H9 (cell line): ENCODE data around the gene RMC1. TPM values are rescaled to one million over a fixed set of nuclear protein-coding genes. Genes with fewer than 3 reads are reported as not detected.

Source experiments
- DNase-seq: peaks from one replicate; pipeline ENCODE4 v3.0.0-alpha.2; 2017
- H2AFZ ChIP-seq: one replicate; pipeline ENCODE4 v1.6.1; 2013; ENCODE audit warnings: mild to moderate bottlenecking, low read length, control low read depth, moderate library complexity
- H2AK5ac ChIP-seq: 2 replicates; pipeline ENCODE4 v1.6.1; 2013; ENCODE audit warnings: low read length, control low read depth, mixed read lengths; ENCODE audit not compliant: insufficient read length
- H2BK120ac ChIP-seq: one replicate; pipeline ENCODE4 v1.6.1; 2013; ENCODE audit warnings: low read depth, mild to moderate bottlenecking, low read length, control low read depth, inconsistent platforms; ENCODE audit not compliant: poor library complexity, severe bottlenecking
- H2BK12ac ChIP-seq: 2 replicates; pipeline ENCODE4 v1.6.1; 2013; ENCODE audit warnings: low read length, control low read depth, mixed read lengths, low read depth; ENCODE audit not compliant: insufficient read length
- H2BK15ac ChIP-seq: 2 replicates; pipeline ENCODE4 v1.6.1; 2013; ENCODE audit warnings: low read depth, low read length, control low read depth
- H2BK20ac ChIP-seq: one replicate; pipeline ENCODE4 v1.6.1; 2013; ENCODE audit warnings: low read depth, mild to moderate bottlenecking, low read length, control low read depth, inconsistent platforms; ENCODE audit not compliant: poor library complexity, severe bottlenecking
- H2BK5ac ChIP-seq: 2 replicates; pipeline ENCODE4 v1.6.1; 2013; ENCODE audit warnings: low read length, control low read depth, mixed read lengths; ENCODE audit not compliant: insufficient read length
- H3K14ac ChIP-seq: 2 replicates; pipeline ENCODE4 v1.6.1; 2013; ENCODE audit warnings: low read length, control low read depth; ENCODE audit not compliant: insufficient read depth
- H3K18ac ChIP-seq: 2 replicates; pipeline ENCODE4 v1.6.1; 2013; ENCODE audit warnings: low read depth, mild to moderate bottlenecking, mixed read lengths, low read length, control low read depth; ENCODE audit not compliant: insufficient read length
- H3K23ac ChIP-seq: 2 replicates; pipeline ENCODE4 v1.6.1; 2013; ENCODE audit warnings: low read length, control low read depth, mixed read lengths, low read depth; ENCODE audit not compliant: insufficient read length
- H3K23me2 ChIP-seq: 2 replicates; pipeline ENCODE4 v1.6.1; 2013; ENCODE audit warnings: low read depth, mild to moderate bottlenecking, mixed read lengths, low read length, control low read depth; ENCODE audit not compliant: insufficient read length, poor library complexity, severe bottlenecking
- H3K27ac ChIP-seq: 2 replicates; pipeline ENCODE4 v1.5.1; 2013; ENCODE audit warnings: low read length, control low read depth, mixed read lengths, low read depth; ENCODE audit not compliant: insufficient read length
- H3K27me3 ChIP-seq: 2 replicates; pipeline ENCODE4 v1.6.1; 2013; ENCODE audit warnings: low read length, control low read depth, inconsistent platforms; ENCODE audit not compliant: insufficient read depth
- H3K4ac ChIP-seq: 2 replicates; pipeline ENCODE4 v1.6.1; 2013; ENCODE audit warnings: low read depth, mild to moderate bottlenecking, control low read depth, inconsistent platforms, low read length, moderate library complexity
- H3K4me1 ChIP-seq: 2 replicates; pipeline ENCODE4 v1.6.1; 2013; ENCODE audit warnings: low read length, control low read depth, inconsistent platforms; ENCODE audit not compliant: insufficient read depth
- H3K4me2 ChIP-seq: 2 replicates; pipeline ENCODE4 v1.6.1; 2013; ENCODE audit warnings: low read length, control low read depth, mixed read lengths; ENCODE audit not compliant: insufficient read length, insufficient read depth
- H3K56ac ChIP-seq: 2 replicates; pipeline ENCODE4 v1.6.1; 2013; ENCODE audit warnings: low read depth, mild to moderate bottlenecking, mixed read lengths, low read length, control low read depth; ENCODE audit not compliant: insufficient read length
- H3K79me1 ChIP-seq: 2 replicates; pipeline ENCODE4 v1.6.1; 2013; ENCODE audit warnings: low read depth, mild to moderate bottlenecking, moderate library complexity, low read length, control low read depth, inconsistent platforms; ENCODE audit not compliant: insufficient read depth, poor library complexity, severe bottlenecking
- H3K79me2 ChIP-seq: 2 replicates; pipeline ENCODE4 v1.6.1; 2013; ENCODE audit warnings: low read length, control low read depth, inconsistent platforms; ENCODE audit not compliant: insufficient read depth
- H3K9ac ChIP-seq: 2 replicates; pipeline ENCODE4 v1.6.1; 2013; ENCODE audit warnings: low read length, control low read depth, mixed read lengths; ENCODE audit not compliant: insufficient read length; ENCODE audit errors: extremely low read depth
- H3K9me3 ChIP-seq: one replicate; pipeline ENCODE4 v1.6.1; 2013; ENCODE audit warnings: low read depth, low read length, inconsistent platforms; ENCODE audit not compliant: control insufficient read depth
- H3T11ph ChIP-seq: one replicate; pipeline ENCODE4 v1.6.1; 2013; ENCODE audit warnings: mild to moderate bottlenecking, low read length, control low read depth, inconsistent platforms
- H4K20me1 ChIP-seq: one replicate; pipeline ENCODE4 v1.6.1; 2013; ENCODE audit not compliant: control insufficient read depth, insufficient read length, insufficient read depth
- H4K5ac ChIP-seq: 2 replicates; pipeline ENCODE4 v1.6.1; 2013; ENCODE audit warnings: low read depth, mild to moderate bottlenecking, mixed read lengths, low read length, control low read depth; ENCODE audit not compliant: insufficient read length
- H4K8ac ChIP-seq: replicated peaks from 2 replicates; pipeline ENCODE4 v1.6.1; 2013; ENCODE audit warnings: low read length, control low read depth, mixed read lengths, low read depth; ENCODE audit not compliant: insufficient read length
- H4K91ac ChIP-seq: 2 replicates; pipeline ENCODE4 v1.6.1; 2013; ENCODE audit warnings: low read depth, mild to moderate bottlenecking, moderate library complexity, mixed read lengths, low read length, control low read depth; ENCODE audit not compliant: insufficient read length
- H3K27ac Mint-ChIP-seq, 3 experiments: 2 replicates in 2 of 3; 3 replicates in 1 of 3; pipeline ENCODE4 v1.8.0; 2020 to 2021; ENCODE audit warnings: mixed read lengths in 3 of 3, mild to moderate bottlenecking in 1 of 3, moderate library complexity in 1 of 3
- H3K27me3 Mint-ChIP-seq: 2 replicates; pipeline ENCODE4 v1.8.0; 2021; ENCODE audit warnings: low read depth, mild to moderate bottlenecking, moderate library complexity, mixed read lengths
- H3K36me3 Mint-ChIP-seq, 3 experiments: 2 replicates in 2 of 3; 3 replicates in 1 of 3; pipeline ENCODE4 v1.8.0; 2020 to 2021; ENCODE audit warnings: low read depth in 3 of 3, mixed read lengths in 3 of 3; ENCODE audit not compliant: insufficient read depth in 1 of 3
- H3K4me1 Mint-ChIP-seq, 2 experiments: 2 replicates each; pipeline ENCODE4 v1.8.0; 2020; ENCODE audit warnings: mixed read lengths in 2 of 2
- H3K4me3 Mint-ChIP-seq, 2 experiments: 2 replicates in 1 of 2; 3 replicates in 1 of 2; pipeline ENCODE4 v1.8.0; 2020 to 2021; ENCODE audit warnings: mild to moderate bottlenecking in 2 of 2, mixed read lengths in 2 of 2, moderate library complexity in 1 of 2
- H3K9me3 Mint-ChIP-seq, 2 experiments: 2 replicates in 1 of 2; 3 replicates in 1 of 2; pipeline ENCODE4 v1.8.0; 2020; ENCODE audit warnings: mild to moderate bottlenecking in 2 of 2, mixed read lengths in 2 of 2, moderate library complexity in 1 of 2
- WGBS: extraction: QIAGEN DNeasy Blood & Tissue Kit; methylation state at CpG from one replicate; pipeline ENCODE4 v1.1.7; 2013; ENCODE audit warnings: missing lambda C conversion rate, low lambda C conversion rate, mixed read lengths; ENCODE audit not compliant: insufficient read length; ENCODE audit errors: extremely low coverage; 5-methylcytosine and 5-hydroxymethylcytosine counted together
- total RNA-seq: library from RNA; stranded (reverse); gene quantifications from 2 replicates; pipeline ENCODE4 v1.2.1, GENCODE V29; 2021
- TF ChIP-seq, protein P1 (sequence below): fragments of 200-600 bp; sonication (generic); conservative IDR thresholded peaks from 3 replicates; pipeline ENCODE4 v1.8.0; 2021; ENCODE audit warnings: antibody characterized with exemption, mild to moderate bottlenecking

RMC1 gene
- total RNA-seq, 1 experiment from 2014 or later: 21.3 TPM

DNA sequence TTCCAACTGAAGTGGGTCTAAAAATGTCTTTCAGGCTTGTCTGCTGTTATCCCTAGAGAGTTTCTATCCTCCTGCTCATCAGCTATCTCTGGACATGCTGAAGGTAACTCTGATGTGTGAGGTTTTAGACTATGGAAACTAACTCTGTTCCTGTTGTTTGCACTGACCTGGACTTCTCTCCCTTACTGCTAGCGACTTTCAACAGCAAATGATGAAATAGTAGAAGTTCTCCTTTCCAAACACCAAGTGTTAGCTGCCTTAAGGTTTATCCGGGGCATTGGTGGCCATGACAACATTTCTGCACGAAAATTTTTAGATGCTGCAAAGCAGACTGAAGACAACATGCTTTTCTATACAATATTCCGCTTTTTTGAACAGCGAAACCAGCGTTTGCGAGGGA, 26.9 kb downstream of the RMC1 start:
- no peak overlapping the region; a peak in 1 of 7 replicates for H3K27ac Mint-ChIP-seq
- H3K4me1 Mint-ChIP-seq: no peaks in the 10 kb centered on the region
- Histone ChIP-seq H3K9me3 (no peaks in the 10 kb centered on the region), H3K9ac (no peak overlapping the region), H3K27ac (no peak overlapping the region), H2BK120ac (no peak overlapping the region), H2BK20ac (no peak overlapping the region), H3K4me2 (no peak overlapping the region), H3K27me3 (no peaks in the 10 kb centered on the region), H2AFZ (no peak overlapping the region), H3K4ac (no peak overlapping the region), H2BK5ac (no peak overlapping the region), H3K79me2 (no peaks in the 10 kb centered on the region), H3K14ac (no peak overlapping the region), H4K91ac (no peak overlapping the region), H3K79me1 (no peaks in the 10 kb centered on the region), H3K4me1 (no peaks in the 10 kb centered on the region), H4K20me1 (no peaks in the 10 kb centered on the region), H2AK5ac (no peak overlapping the region), H3K18ac (no peak overlapping the region), H4K5ac (no peak overlapping the region), H4K8ac (no peak overlapping the region), H2BK15ac (no peak overlapping the region), H3K56ac (no peak overlapping the region), H3K23me2 (no peaks in the 10 kb centered on the region), H3T11ph (no peak overlapping the region), H3K23ac (no peak overlapping the region), H2BK12ac (no peak overlapping the region)
- H3K36me3 Mint-ChIP-seq: peaks cover 28 to 92% (median 78%) of the 10 kb centered on the region in 3 experiments; a peak in 6 of 7 replicates
- TF ChIP-seq, protein P1, sequence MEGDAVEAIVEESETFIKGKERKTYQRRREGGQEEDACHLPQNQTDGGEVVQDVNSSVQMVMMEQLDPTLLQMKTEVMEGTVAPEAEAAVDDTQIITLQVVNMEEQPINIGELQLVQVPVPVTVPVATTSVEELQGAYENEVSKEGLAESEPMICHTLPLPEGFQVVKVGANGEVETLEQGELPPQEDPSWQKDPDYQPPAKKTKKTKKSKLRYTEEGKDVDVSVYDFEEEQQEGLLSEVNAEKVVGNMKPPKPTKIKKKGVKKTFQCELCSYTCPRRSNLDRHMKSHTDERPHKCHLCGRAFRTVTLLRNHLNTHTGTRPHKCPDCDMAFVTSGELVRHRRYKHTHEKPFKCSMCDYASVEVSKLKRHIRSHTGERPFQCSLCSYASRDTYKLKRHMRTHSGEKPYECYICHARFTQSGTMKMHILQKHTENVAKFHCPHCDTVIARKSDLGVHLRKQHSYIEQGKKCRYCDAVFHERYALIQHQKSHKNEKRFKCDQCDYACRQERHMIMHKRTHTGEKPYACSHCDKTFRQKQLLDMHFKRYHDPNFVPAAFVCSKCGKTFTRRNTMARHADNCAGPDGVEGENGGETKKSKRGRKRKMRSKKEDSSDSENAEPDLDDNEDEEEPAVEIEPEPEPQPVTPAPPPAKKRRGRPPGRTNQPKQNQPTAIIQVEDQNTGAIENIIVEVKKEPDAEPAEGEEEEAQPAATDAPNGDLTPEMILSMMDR: no peak
- H3K4me3 Mint-ChIP-seq: no peak overlapping the region
- H3K27me3 Mint-ChIP-seq: no peaks in the 10 kb centered on the region
- DNase-seq: no peak
- WGBS: no CpG with 5 or more reads among the region's 7 CpGs
- no peaks in the 10 kb centered on the region for H3K9me3 Mint-ChIP-seq
